ENCODE results near the gene ZNF532.

DNA sequence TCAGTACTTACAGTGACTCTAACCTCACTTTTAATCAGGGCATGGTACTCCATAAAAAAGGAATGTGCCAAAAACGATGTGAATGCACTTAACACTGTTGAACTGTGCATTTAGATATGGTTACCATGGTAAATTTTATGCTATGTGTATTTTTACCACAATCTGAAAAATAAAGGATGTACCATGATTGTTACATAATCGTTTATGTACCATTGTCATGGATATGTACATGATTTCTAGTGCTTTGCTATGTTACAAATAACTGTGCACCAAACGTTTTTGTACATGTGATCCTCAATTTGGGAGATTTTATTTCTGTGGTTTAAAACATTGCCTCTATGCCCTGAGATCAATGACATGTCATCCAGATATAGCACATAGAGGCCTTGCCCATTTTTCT, 21.8 kb downstream of the ZNF532 start:
- no peak for TF ChIP-seq POLR2A (IDR thresholded peaks at IDR 0.05)
- TF ChIP-seq, protein P1, sequence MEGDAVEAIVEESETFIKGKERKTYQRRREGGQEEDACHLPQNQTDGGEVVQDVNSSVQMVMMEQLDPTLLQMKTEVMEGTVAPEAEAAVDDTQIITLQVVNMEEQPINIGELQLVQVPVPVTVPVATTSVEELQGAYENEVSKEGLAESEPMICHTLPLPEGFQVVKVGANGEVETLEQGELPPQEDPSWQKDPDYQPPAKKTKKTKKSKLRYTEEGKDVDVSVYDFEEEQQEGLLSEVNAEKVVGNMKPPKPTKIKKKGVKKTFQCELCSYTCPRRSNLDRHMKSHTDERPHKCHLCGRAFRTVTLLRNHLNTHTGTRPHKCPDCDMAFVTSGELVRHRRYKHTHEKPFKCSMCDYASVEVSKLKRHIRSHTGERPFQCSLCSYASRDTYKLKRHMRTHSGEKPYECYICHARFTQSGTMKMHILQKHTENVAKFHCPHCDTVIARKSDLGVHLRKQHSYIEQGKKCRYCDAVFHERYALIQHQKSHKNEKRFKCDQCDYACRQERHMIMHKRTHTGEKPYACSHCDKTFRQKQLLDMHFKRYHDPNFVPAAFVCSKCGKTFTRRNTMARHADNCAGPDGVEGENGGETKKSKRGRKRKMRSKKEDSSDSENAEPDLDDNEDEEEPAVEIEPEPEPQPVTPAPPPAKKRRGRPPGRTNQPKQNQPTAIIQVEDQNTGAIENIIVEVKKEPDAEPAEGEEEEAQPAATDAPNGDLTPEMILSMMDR (IDR thresholded peaks at IDR 0.05): no peak

Measured in heart left ventricle (tissue), 13 donors.